GM12872 (cell line): ENCODE measurements around the gene CNKSR1.

Experiments used
- CTCF ChIP-seq: IDR thresholded peaks from 3 replicates; pipeline ENCODE4 v1.5.1; 2011; ENCODE audit warnings: low read depth, mild to moderate bottlenecking, low read length, moderate library complexity; ENCODE audit not compliant: insufficient read depth

Gene CNKSR1

DNA sequence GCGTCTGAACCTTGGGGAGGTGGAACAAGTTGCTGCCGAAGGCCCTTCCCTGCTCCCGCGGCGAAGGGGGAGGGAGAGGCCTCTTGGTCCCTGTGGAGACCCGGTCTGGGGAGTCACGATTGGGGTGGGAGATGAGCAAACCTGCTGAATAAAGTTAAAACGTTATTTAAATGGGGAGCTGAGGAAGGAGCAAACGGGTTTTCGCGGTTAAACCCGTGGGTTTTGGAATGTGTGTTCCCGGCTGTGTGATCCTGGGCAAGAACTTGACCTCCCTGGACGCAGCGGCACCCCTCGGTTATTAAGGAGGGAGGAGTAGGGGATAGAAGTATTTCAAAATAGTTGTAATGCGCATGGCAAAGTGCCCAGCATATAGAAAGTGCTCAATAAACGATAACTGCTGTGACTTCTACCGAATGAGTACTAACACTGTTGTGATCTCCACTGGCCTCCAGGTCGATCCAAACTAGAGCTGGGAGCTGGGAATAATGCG, 15.0 kb upstream of the CNKSR1 start:
- TF ChIP-seq CTCF = no peak

DNA sequence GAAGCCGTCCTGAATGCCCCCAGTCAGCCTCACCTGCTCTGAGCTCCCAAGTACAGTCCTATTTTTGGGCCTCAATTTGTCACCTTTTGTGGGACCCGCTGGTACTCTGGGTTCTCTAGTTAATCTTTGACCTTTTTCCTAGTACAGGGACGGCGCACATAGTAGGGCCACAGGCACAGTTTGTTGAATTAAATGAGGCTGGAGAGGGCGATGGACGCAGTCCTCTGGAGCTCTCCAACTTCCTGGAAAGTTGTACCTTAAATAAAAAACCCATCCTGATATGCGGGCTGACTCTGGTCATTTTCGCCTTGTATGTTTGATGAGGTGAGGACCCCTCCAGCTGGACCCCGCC, 13.6 kb upstream of the CNKSR1 start:
- no peak for TF ChIP-seq CTCF

DNA sequence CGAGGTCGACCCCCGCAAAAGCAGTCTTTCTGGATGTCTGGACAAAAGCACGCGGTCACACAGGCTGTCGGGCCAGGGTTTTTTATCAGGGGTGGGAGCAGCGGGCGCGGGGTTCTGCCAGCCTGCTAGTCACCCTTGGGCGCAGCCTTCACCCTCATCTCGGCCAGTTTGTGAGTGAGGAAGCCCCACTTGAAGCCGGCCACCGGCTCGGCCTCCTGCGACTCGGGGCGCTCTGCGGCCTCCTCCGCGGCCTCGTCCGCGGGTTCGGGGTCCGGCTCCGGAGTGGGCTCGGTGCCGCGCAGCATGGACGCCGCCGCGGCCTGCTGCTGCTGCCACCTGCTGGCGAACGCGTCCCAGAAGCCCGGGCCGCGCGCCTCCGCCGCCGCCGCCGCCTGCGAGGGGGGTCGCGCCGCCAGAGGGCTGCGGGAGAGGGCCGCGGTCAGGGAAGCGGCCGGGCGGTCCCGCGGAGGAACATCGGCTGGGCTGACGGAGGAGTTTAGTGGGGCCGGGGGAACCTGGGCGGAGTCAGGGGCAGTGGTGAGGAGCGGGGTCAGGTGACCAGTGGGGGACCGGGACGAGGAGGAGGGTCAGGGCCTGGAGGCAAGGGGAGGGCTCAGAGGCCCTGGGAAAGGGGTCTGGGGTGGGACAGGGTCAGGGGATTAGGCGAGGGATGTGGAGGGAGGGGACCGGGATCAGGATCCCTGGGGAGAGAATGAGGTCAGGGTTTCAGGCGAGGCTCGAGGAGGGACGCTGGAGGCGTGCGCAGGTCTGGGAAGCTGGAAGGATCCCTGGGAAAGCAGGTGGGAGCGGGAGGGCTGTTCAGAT, 13.0 kb upstream of the CNKSR1 start:
- TF ChIP-seq CTCF = peak; percentile 60; the same call in 2 of the 3 replicates

DNA sequence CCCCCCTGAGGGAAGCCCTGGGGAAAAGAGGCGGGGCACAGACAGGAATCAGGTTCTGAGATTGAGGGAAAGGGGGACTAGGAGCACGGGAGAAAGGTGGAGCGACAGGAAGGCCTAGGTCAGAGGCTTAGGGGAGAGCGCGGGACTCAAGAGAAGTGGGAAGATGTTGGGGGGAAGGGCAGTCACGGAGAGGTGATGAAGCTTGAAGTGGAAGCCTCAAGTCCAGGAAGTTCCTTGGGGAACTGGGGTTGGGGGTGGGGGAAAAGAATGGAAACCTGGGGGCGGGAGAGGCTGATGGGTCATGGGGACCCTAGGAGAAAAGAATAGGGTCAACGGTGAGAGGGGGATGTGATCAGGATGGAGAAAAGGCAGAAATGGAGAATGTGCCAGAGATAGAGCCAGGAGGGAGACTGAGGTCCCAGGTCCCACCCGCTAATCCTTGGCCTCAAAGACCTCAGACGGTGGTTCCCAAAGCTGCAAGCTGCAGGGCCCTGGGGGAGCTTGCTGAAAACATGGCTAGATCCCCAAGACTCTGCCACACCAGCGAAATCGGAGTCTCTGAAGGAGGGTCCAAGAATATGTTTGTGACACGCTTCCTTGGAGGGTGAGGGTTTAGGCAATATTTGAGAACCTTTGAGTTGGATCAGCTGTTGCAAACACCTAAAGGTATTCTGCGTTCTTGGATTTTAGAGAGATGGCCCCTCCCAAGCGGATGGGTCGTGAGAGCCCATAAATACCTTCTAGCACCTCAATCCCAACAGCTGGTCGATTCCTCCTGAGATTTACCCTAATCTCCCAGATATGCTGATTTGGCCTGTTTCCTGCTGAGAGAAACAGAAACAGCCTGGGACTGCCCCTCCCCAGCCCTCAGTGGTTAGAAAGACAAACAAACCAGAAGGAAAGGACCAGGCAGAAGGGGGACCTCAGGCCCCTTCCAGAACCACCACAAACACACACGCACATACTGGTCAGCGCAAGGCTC, 12.1 kb upstream of the CNKSR1 start:
- TF ChIP-seq CTCF = no peak

DNA sequence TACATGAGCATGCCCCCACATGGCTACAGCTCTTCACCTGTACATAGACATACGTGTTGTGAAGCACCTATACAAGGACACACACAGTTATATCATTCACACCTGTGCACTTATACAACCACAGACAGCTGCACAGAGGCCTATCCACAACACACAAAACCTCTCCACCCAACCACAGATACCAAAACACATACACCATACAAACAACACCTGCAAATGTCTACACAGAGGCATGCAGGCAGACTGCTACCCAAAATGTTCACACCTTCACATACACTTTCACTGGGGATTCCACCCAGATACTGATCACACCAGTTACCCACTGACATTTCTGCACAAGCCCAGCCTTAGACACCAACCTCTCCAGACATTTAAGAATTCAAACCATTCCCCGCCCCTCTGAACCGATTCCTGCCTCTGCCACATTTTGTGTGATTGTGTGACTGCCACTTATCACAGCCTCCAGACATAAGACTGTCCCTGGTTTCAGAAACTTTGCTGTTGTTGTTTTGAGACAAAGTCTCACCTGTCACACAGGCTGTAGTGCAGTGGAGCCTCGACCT, 10.5 kb upstream of the CNKSR1 start:
- no peak for TF ChIP-seq CTCF

- no peak for TF ChIP-seq CTCF
Observed at GRCh38 chr1:26168410-26169197, 8.7 kb upstream of the CNKSR1 start, which contains the start of gene C1orf232. Gene C1orf232 (minus strand): TSS chr1:26168963. CDS start chr1:26168499, 464 bp downstream.
